ENCODE data around the gene IGFL4.
A peak's percentile ranks its signal among the peaks of the same experiment; 100 is the strongest.

IGFL4 gene

DNA sequence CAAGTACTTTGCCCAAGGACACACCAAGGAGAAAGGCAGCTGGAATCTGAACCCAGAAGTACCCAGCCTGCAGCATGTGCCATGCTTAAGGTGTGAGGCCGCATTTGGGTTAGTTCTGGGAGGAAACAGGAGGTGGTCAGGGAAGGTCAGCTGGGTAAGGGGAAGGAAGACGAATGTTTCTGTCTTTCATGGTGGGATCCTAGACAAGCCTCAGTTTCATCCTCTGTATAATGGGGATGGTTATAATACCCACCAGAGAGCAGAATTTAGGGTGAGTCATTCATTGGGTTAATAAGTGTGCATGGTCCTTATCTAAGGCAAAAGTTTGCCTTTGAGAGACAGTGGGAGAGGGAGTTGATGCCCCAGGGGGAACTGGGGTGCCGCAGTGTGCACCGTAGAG, 42.0 kb downstream of the IGFL4 start:
- H3K27ac ChIP-seq = no peak overlapping the region
- DNase-seq (ENCODE audit: low read depth, low spot score) = no peak

DNA sequence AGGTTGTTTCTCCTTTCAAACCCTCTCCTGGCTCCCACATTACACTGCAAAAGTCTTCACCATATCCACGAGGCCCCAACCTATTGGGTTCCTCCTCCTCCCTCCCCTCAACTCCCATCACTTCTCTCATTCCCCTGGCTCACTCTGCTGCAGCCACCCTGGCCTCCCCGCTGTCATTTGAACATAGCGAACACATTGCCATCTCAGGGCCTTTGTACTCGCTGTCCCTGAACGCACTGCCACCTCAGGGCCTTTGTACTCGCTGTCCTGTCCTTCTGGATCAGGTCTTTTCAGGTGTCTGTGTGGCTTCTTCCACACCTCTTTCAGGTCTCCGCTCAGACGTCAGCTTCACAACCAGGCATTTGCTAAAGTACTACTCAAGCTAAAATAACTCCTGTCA, 43.9 kb downstream of the IGFL4 start:
- DNase-seq (ENCODE audit: low read depth, low spot score) = no peak
- H3K27ac ChIP-seq = no peak overlapping the region

DNA sequence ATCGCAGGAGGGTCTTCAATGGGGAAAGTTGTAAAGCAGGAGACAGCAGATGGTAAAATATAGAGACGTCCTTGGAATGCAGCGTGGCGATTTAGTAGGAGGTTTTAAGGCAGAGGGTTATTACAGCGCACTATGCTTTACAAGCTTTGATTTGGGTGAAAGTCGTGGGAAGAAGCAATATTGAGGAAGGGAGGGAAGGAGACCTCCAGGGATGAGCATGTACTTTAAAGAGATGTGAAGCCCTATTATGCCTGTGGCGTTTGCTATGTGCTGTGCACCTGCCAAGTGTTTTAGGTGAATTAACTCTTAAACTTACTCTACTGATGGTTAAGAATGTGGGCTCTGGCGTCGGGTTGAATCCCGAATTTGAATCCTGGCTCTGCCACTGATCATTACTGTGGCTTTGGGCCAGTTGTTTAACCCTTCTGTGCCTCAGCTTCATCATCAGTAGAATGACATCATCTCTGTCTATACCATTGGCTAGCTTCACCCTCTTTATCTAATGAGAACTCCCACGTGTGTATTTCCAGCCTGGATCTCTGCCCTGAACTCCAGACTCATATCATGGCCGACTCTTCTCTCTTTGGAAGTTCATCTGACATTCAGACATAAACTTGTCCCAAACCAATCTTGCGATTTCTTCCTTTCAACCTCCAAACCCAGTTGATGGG, 45.0 kb downstream of the IGFL4 start:
- no peak for DNase-seq (ENCODE audit: low read depth, low spot score)
- no peak overlapping the region for H3K27ac ChIP-seq

DNA sequence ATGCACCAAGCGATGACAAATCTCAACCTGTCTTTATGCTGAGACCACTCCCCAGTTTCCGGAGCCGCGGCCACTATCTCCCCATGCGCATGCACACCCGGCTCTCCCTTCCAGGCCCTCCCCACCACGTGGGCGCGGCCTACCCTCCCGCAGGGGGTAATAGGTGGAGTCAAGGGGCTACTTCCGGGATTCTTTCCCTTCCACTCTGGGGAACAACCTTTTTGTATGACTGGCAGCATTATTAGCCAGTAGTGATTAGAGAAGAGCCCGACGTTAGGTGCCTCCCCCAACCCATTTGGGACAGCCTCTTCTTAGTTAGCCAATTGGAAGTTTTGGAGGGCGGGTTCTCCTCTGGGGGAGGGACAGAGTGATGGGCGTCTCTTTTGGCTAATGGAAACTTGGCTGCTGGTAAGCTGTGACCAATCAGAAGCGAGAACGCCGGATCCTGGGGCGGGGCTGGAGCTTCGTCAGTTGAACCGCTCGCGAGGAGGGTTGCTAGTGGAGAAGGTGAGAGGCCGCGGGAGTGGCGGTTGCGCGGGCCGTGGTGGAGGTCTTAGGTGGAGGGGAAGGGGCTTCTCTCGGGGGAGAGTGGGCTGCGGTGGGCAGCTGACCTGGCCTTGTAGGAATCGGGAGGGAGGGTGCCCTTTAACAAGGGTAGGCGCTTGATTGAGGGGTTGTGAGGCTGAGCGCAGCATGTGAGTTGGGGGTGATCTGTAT, 45.6 kb downstream of the IGFL4 start, which contains the start of gene CCDC61:
Gene CCDC61 (plus strand): TSS at position 470 of the 717 bp plus-strand sequence. CDS start 7,552 bp downstream, outside the sequence.
- peak; percentile 96 for DNase-seq (ENCODE audit: low read depth, low spot score)
- peak within 1 kb of the TSS; percentile 38 for H3K27ac ChIP-seq

DNA sequence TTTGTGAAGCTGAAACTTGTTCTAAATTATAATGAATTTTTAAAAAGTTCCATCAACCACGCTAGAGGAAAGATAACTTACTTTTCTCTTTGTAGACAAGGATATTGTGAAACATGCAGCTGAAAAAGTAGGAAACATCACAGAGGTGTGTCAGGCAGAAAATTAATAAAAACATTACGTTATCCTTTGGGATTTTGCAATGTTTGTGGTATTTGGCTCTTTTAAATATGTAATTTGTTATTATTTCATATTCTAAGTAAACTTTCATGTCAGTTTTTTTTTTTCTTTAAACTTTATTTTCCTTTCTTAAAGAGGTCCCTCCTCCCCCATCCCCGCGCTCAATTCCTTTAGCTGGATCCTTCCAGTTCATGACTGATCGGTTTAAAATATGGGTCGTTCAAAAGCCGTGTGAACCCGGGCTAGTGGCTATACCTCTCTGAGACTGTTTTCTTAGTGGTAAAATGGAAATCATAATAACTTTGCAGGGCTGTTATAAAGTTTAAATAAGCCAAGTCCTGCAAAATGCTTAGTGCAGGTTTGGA, 46.3 kb downstream of the IGFL4 start:
- H3K27ac ChIP-seq = peak overlapping the region; percentile 38
- DNase-seq (ENCODE audit: low read depth, low spot score) = no peak

DNA sequence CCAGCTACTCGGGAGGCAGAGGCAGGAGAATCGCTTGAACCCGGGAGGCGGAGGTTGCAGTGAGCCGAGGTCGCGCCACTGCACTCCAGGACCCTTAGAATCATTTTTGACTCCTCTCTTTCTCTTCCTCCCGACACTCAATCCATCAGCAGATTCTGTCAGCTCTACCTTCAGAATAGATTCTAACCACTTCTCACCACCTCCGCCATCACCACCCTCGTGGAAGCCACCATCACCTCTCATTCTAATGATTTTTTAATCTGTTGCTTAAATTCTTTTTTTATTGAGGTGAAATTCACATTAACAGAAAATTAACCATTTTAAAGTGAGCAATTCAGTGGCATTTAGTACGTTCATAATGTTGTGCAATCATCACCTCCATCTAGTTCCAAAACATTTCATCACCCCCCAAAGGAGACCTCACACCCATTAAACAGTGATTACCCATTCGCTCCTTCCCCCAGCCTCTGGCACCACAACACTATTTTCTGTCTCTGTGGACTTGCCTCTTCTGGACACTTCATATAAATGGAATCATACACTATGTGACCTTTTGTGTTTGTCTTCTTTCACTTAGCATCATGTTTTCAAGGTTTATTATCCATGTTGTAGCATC, 50.6 kb downstream of the IGFL4 start:
- DNase-seq (ENCODE audit: low read depth, low spot score) = no peak
- no peak overlapping the region for H3K27ac ChIP-seq

All from epithelial cell of prostate (primary cell).